Chondrocyte (in vitro differentiated cells): Measurements from ENCODE around the gene ARHGDIA. TPM values are rescaled to one million over a fixed set of nuclear protein-coding genes. Genes with fewer than 3 reads are reported as not detected.

Experiments used
- DNase-seq: peaks from one replicate; pipeline ENCODE4 v3.0.0; 2021; ENCODE audit warnings: mixed read lengths, low spot score
- H3K27ac Mint-ChIP-seq: one replicate; pipeline ENCODE4 v1.8.0; 2021; ENCODE audit warnings: mild to moderate bottlenecking, moderate library complexity, mixed read lengths; ENCODE audit not compliant: unreplicated experiment
- H3K27me3 Mint-ChIP-seq: 2 replicates; pipeline ENCODE4 v1.8.0; 2021; ENCODE audit warnings: low read depth, mixed read lengths
- H3K36me3 Mint-ChIP-seq: 2 replicates; pipeline ENCODE4 v1.8.0; 2021; ENCODE audit warnings: low read depth, mixed read lengths
- H3K4me1 Mint-ChIP-seq: 2 replicates; pipeline ENCODE4 v1.8.0; 2021; ENCODE audit warnings: low read depth, mild to moderate bottlenecking, mixed read lengths
- H3K4me3 Mint-ChIP-seq: one replicate; pipeline ENCODE4 v1.8.0; 2021; ENCODE audit warnings: mild to moderate bottlenecking, moderate library complexity, mixed read lengths; ENCODE audit not compliant: unreplicated experiment
- H3K9me3 Mint-ChIP-seq: 2 replicates; pipeline ENCODE4 v1.8.0; 2021; ENCODE audit warnings: low read depth, mixed read lengths
- CTCF ChIP-seq: fragments of 200-600 bp; sonication (generic); IDR thresholded peaks from 2 replicates; pipeline ENCODE4 v1.5.0; 2021; ENCODE audit warnings: antibody characterized with exemption, mild to moderate bottlenecking, moderate library complexity
- total RNA-seq: library from RNA; stranded (reverse); gene quantifications from 3 replicates; pipeline ENCODE4 v1.2.1, GENCODE V29; 2021

The ARHGDIA gene
- total RNA-seq, 1 donor from 2014 or later: 481 TPM

GRCh38 chr17:81878294-81878693 lies 7.2 kb upstream of the ARHGDIA start:
- Mint-ChIP-seq H3K4me3 (no peak overlapping the region), H3K4me1 (no peaks in the 10 kb centered on the region), H3K27ac (no peak overlapping the region), H3K36me3 (peaks cover 7% of the 10 kb centered on the region), H3K9me3 (no peaks in the 10 kb centered on the region), H3K27me3 (no peaks in the 10 kb centered on the region)
- no peak for TF ChIP-seq CTCF
- no peak for DNase-seq

GRCh38 chr17:81877569-81877968 lies 6.4 kb upstream of the ARHGDIA start:
- Mint-ChIP-seq H3K4me3 (no peak overlapping the region), H3K4me1 (peaks cover 4% of the 10 kb centered on the region), H3K36me3 (peaks cover 7% of the 10 kb centered on the region), H3K9me3 (no peaks in the 10 kb centered on the region), H3K27me3 (no peaks in the 10 kb centered on the region), H3K27ac (no peak overlapping the region)
- DNase-seq: no peak
- TF ChIP-seq CTCF: no peak

- Mint-ChIP-seq H3K27me3 (no peaks in the 10 kb centered on the region), H3K27ac (peak overlapping the region; percentile 94), H3K36me3 (peaks cover 2% of the 10 kb centered on the region), H3K9me3 (no peaks in the 10 kb centered on the region), H3K4me1 (peaks cover 47% of the 10 kb centered on the region), H3K4me3 (peak overlapping the region; percentile 81)
- DNase-seq: peak; percentile 97
- peak; percentile 67 for TF ChIP-seq CTCF
Measured at GRCh38 chr17:81871387-81872230, 472 bp upstream of the ARHGDIA start.

GRCh38 chr17:81870131-81870980 lies 781 bp downstream of the ARHGDIA start:
- Mint-ChIP-seq H3K36me3 (peaks cover 2% of the 10 kb centered on the region), H3K9me3 (no peaks in the 10 kb centered on the region), H3K4me3 (peak overlapping the region; percentile 81), H3K27me3 (no peaks in the 10 kb centered on the region), H3K4me1 (peaks cover 54% of the 10 kb centered on the region), H3K27ac (peak overlapping the region; percentile 94)
- no peak for TF ChIP-seq CTCF
- DNase-seq: no peak
